OCI-LY3 (cell line): ENCODE measurements around the gene SLC36A2.
"Not testable (repeated sequence)": the region's sequence is repeated elsewhere in the genome, so short reads cannot be mapped to it uniquely, and the experiment has no call there.

ENCODE experiments used
- H2AFZ ChIP-seq: fragments of 200-600, 300-600 bp; shearing (Covaris generic); 2 replicates; pipeline ENCODE4 v1.6.0; 2014; ENCODE audit warnings: antibody characterized with exemption, low read depth, low read length
- H3K27ac ChIP-seq: fragments of 200-600, 300-600 bp; sonication (generic); 2 replicates; pipeline ENCODE4 v1.5.1; 2014; ENCODE audit warnings: mild to moderate bottlenecking, low read length, moderate library complexity, mixed read lengths
- H3K27me3 ChIP-seq: fragments of 200-600, 300-600 bp; sonication (generic); 2 replicates; pipeline ENCODE4 v1.6.1; 2014; ENCODE audit warnings: low read depth, low read length, mixed read lengths
- H3K36me3 ChIP-seq: fragments of 200-600, 300-600 bp; sonication (generic); replicated peaks from 2 replicates; pipeline ENCODE3; 2014; ENCODE audit warnings: low read depth, low read length, mixed read lengths
- H3K4me1 ChIP-seq: fragments of 300-600, 200-600 bp; sonication (generic); 2 replicates; pipeline ENCODE4 v1.6.1; 2014; ENCODE audit warnings: low read length, mixed read lengths
- H3K4me2 ChIP-seq: fragments of 200-600, 300-600 bp; sonication (generic); 2 replicates; pipeline ENCODE4 v1.6.1; 2014; ENCODE audit warnings: low read length, mixed read lengths
- H3K4me3 ChIP-seq: fragments of 300-600, 200-600 bp; sonication (generic); 2 replicates; pipeline ENCODE4 v1.5.1; 2014; ENCODE audit warnings: antibody characterized with exemption, mild to moderate bottlenecking, low read length, moderate library complexity
- H3K79me2 ChIP-seq: fragments of 300-600, 200-600 bp; shearing (Covaris generic); 2 replicates; pipeline ENCODE4 v1.6.1; 2014; ENCODE audit warnings: mild to moderate bottlenecking, low read length, mixed read lengths
- H3K9ac ChIP-seq: fragments of 300-600, 200-600 bp; shearing (Covaris generic); 2 replicates; pipeline ENCODE4 v1.6.0; 2014; ENCODE audit warnings: mild to moderate bottlenecking, low read length, moderate library complexity
- H3K9me3 ChIP-seq: fragments of 200-600, 300-600 bp; shearing (Covaris generic); 2 replicates; pipeline ENCODE4 v1.6.1; 2014; ENCODE audit warnings: low read length, mixed read lengths; ENCODE audit not compliant: insufficient read depth
- H4K20me1 ChIP-seq: fragments of 200-600, 300-600 bp; sonication (generic); 2 replicates; pipeline ENCODE4 v1.6.1; 2016; ENCODE audit warnings: low read length, mixed read lengths; ENCODE audit not compliant: insufficient read depth
- EZH2phosphoT487 ChIP-seq: fragments of 200-600 bp; shearing (Covaris generic); IDR thresholded peaks from 2 replicates; pipeline ENCODE4 v1.6.1; 2018; ENCODE audit warnings: antibody characterized with exemption, mixed run types, low read depth
- TF ChIP-seq, protein P1 (sequence below): fragments of 200-600, 300-600 bp; sonication (generic); IDR thresholded peaks from 2 replicates; pipeline ENCODE4 v1.5.1; 2014; ENCODE audit warnings: antibody characterized with exemption, low read length, low read depth

The SLC36A2 gene

DNA sequence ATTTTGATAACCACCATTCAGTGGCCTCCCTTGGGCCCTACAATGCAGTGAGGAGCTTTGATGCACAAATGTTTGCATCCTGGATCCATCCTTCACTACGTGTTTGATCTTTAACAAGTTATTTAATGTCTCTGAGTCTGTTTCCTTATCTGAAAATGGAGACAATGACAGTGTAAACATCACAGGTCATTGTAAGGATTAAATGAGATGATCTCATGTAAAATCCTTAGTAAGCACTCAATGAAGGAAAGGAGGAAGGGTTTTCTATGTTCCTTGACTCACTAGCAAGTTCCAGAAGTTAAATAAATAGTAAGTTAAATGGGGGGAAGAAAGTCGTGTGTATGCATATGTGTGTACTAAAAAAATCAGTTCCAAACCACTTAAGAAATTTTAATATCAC, 34.0 kb downstream of the SLC36A2 start:
- no peak overlapping the region for H3K4me2 ChIP-seq

DNA sequence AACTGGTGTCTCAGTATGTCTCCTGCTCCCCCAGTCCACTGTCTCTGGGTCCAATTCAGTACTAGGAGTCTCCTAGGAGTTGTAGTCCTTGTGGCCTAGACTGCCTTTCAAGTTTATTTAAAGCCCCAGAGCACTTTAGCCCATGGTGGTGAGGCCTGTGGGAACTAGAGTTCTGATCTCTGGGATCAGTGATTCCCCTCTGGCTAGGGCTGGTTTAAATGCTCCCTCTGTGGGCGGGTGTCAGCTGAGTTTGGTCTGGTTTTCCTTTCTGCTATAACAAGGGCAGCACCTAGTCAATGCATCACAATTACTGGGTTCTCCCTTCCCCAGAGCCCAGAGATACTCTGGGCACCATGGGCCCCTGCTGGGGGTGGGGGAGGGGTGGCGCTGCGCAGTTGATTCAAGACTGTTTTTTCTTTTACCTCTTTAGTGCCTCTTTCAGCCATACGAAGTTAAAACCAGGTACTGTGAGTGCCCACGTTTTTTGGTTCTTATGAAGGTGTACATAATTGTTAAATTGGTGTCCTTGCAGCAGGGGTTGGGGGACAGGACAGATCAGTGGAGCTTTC, 34.5 kb downstream of the SLC36A2 start:
- no peak overlapping the region for H3K9ac ChIP-seq
- H3K4me3 ChIP-seq = no peak overlapping the region
- H2AFZ ChIP-seq = no peak overlapping the region
- no peaks in the 10 kb centered on the region for H3K79me2 ChIP-seq
- no peak overlapping the region for H3K27ac ChIP-seq
- H3K36me3 ChIP-seq = no peaks in the 10 kb centered on the region
- no peak overlapping the region for H3K4me2 ChIP-seq
- no peak for TF ChIP-seq EZH2phosphoT487
- TF ChIP-seq, protein P1, sequence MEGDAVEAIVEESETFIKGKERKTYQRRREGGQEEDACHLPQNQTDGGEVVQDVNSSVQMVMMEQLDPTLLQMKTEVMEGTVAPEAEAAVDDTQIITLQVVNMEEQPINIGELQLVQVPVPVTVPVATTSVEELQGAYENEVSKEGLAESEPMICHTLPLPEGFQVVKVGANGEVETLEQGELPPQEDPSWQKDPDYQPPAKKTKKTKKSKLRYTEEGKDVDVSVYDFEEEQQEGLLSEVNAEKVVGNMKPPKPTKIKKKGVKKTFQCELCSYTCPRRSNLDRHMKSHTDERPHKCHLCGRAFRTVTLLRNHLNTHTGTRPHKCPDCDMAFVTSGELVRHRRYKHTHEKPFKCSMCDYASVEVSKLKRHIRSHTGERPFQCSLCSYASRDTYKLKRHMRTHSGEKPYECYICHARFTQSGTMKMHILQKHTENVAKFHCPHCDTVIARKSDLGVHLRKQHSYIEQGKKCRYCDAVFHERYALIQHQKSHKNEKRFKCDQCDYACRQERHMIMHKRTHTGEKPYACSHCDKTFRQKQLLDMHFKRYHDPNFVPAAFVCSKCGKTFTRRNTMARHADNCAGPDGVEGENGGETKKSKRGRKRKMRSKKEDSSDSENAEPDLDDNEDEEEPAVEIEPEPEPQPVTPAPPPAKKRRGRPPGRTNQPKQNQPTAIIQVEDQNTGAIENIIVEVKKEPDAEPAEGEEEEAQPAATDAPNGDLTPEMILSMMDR = no peak
- no peaks in the 10 kb centered on the region for H3K4me1 ChIP-seq
- no peaks in the 10 kb centered on the region for H4K20me1 ChIP-seq
- peaks cover 2% of the 10 kb centered on the region; the same call in 1 of the 2 replicates for H3K9me3 ChIP-seq
- 0 out of 2 replicates have a peak, but pooled peaks cover 7% of the 10 kb centered on the region for H3K27me3 ChIP-seq

More for the DNA sequence above, 34.0 kb downstream of the SLC36A2 start:
- Histone ChIP-seq H3K27me3 (0 out of 2 replicates have a peak, but pooled peaks cover 7% of the 10 kb centered on the region), H2AFZ (no peak overlapping the region), H3K4me1 (no peaks in the 10 kb centered on the region), H3K27ac (no peak overlapping the region), H4K20me1 (no peaks in the 10 kb centered on the region), H3K4me3 (no peak overlapping the region), H3K9ac (no peak overlapping the region), H3K9me3 (peaks cover 2% of the 10 kb centered on the region; the same call in 1 of the 2 replicates), H3K79me2 (no peaks in the 10 kb centered on the region), H3K36me3 (no peaks in the 10 kb centered on the region)
- TF ChIP-seq EZH2phosphoT487 = no peak
- TF ChIP-seq, protein P1 = no peak

DNA sequence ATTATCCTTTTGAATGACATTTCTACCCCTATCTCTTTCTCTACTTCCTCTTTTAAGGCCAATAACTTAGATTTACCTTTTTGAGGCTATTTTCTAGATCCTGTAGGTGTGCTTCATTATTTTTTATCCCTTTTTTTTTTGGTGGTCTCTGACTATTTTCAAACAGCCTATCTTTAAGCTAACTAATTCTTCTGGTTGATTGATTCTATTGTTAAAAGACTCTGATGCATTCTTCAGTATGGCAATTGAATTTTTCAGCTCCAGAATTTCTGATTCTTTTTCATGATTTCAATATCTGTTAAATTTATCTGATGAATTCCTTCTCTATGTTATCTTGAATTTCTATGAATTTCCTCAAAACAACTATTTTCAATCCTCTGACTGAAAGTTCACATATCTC, 36.4 kb downstream of the SLC36A2 start:
- no peak overlapping the region for H3K4me3 ChIP-seq
- no peak overlapping the region for H2AFZ ChIP-seq
- H4K20me1 ChIP-seq = no peaks in the 10 kb centered on the region
- H3K4me1 ChIP-seq = no peaks in the 10 kb centered on the region
- H3K9ac ChIP-seq = no peak overlapping the region
- H3K36me3 ChIP-seq = no peaks in the 10 kb centered on the region
- peaks cover 2% of the 10 kb centered on the region; the same call in 1 of the 2 replicates for H3K9me3 ChIP-seq
- TF ChIP-seq EZH2phosphoT487 = no peak
- TF ChIP-seq, protein P1 = no peak
- H3K4me2 ChIP-seq = no peak overlapping the region
- H3K27me3 ChIP-seq = 0 out of 2 replicates have a peak, but pooled peaks cover 7% of the 10 kb centered on the region
- no peaks in the 10 kb centered on the region for H3K79me2 ChIP-seq
- no peak overlapping the region for H3K27ac ChIP-seq

DNA sequence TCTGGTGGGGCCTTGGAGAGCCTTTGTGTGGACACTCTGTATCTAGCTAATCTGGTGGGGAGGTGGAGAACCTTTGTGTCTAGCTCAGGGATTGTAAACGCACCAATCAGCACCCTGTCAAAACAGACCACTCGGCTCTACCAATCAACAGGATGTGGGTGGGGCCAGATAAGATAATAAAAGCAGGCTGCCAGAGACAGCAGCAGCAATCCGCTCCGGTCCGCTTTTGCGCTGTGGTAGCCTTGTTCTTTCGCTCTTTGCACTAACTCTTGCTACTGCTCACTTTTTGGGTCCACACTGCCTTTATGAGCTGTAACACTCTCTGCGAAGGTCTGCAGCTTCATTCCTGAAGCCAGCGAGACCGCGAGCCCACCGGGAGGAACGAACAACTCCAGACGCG, 37.5 kb downstream of the SLC36A2 start:
- not testable (repeated sequence) for H3K9me3 ChIP-seq, H3K4me1 ChIP-seq, H4K20me1 ChIP-seq, H3K79me2 ChIP-seq, H3K27ac ChIP-seq, H3K36me3 ChIP-seq, H3K9ac ChIP-seq, H2AFZ ChIP-seq, H3K4me3 ChIP-seq, H3K4me2 ChIP-seq, H3K27me3 ChIP-seq

DNA sequence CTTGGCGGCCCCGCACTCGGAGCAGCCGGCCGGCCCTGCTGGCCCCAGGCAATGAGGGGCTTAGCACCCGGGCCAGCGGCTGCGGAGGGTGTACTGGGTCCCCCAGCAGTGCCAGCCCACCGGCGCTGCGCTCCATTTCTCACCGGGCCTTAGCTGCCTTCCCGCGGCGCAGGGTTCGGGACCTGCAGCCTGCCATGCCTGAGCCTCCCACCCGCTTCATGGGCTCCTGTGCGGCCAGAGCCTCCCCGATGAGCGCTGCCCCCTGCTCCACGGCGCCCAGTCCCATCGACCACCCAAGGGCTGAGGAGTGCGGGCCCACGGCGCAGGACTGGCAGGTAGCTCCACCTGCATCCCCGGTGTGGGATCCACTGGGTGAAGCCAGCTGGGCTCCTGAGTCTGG, 38.1 kb downstream of the SLC36A2 start:
- not testable (repeated sequence) for H3K9me3 ChIP-seq, H3K4me1 ChIP-seq, H3K4me2 ChIP-seq, H3K27ac ChIP-seq, H4K20me1 ChIP-seq, H3K4me3 ChIP-seq, H3K36me3 ChIP-seq, H2AFZ ChIP-seq, H3K79me2 ChIP-seq, H3K9ac ChIP-seq, H3K27me3 ChIP-seq
